ENCODE results near the gene CAPZA1.
"Not testable (repeated sequence)": the region's sequence is repeated elsewhere in the genome, so short reads cannot be mapped to it uniquely, and the experiment has no call there.

CAPZA1 gene

DNA sequence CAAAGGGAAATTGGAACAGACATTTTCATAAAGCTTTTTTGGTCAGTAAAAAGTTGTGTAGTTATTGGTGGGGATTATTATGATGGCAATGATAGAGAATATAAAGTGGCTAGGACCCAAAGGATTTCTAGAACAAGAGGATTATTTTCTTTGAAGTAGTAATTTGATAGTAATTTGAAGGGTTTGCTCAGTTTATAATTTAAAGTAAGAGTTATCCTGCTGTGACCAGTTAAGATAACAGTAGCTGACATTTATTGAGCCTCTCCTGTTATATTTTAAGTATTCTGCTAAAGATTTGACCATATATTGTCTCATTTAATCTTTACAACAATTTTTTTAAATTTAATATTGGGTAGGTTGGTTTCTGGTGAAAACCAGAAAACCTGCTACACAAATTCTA lies 14.7 kb downstream of the CAPZA1 start:
- TF ChIP-seq, protein P1, sequence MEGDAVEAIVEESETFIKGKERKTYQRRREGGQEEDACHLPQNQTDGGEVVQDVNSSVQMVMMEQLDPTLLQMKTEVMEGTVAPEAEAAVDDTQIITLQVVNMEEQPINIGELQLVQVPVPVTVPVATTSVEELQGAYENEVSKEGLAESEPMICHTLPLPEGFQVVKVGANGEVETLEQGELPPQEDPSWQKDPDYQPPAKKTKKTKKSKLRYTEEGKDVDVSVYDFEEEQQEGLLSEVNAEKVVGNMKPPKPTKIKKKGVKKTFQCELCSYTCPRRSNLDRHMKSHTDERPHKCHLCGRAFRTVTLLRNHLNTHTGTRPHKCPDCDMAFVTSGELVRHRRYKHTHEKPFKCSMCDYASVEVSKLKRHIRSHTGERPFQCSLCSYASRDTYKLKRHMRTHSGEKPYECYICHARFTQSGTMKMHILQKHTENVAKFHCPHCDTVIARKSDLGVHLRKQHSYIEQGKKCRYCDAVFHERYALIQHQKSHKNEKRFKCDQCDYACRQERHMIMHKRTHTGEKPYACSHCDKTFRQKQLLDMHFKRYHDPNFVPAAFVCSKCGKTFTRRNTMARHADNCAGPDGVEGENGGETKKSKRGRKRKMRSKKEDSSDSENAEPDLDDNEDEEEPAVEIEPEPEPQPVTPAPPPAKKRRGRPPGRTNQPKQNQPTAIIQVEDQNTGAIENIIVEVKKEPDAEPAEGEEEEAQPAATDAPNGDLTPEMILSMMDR (IDR thresholded peaks at IDR 0.05; ENCODE audit: low read depth, low read length), result no peak
- Histone ChIP-seq H3K27me3 (no peaks in the 10 kb centered on the region), H3K9me3 (no peaks in the 10 kb centered on the region), H3K4me3 (ENCODE audit: low read depth, low read length) (no peak overlapping the region), H3K4me1 (0 out of 2 replicates have a peak, but pooled peaks cover 8% of the 10 kb centered on the region), H3K36me3 (peaks cover 10% of the 10 kb centered on the region)
- no peak for DNase-seq

- no peaks in the 10 kb centered on the region for H3K9me3 ChIP-seq
- TF ChIP-seq, protein P1 (IDR thresholded peaks at IDR 0.05; ENCODE audit: low read depth, low read length), result no peak
- H3K4me1 ChIP-seq, result 0 out of 2 replicates have a peak, but pooled peaks cover 8% of the 10 kb centered on the region
- no peak overlapping the region for H3K4me3 ChIP-seq (ENCODE audit: low read depth, low read length)
- H3K36me3 ChIP-seq, result peaks cover 6% of the 10 kb centered on the region; the same call in 1 of the 2 replicates
- no peak for DNase-seq
- H3K27me3 ChIP-seq, result no peaks in the 10 kb centered on the region
Observed at GRCh38 chr1:112636056-112636455, 16.4 kb downstream of the CAPZA1 start.

- Histone ChIP-seq H3K27me3 (no peaks in the 10 kb centered on the region), H3K4me3 (ENCODE audit: low read depth, low read length) (no peak overlapping the region), H3K9me3 (no peaks in the 10 kb centered on the region), H3K36me3 (peaks cover 6% of the 10 kb centered on the region; the same call in 1 of the 2 replicates), H3K4me1 (0 out of 2 replicates have a peak, but pooled peaks cover 8% of the 10 kb centered on the region)
- TF ChIP-seq, protein P1 (IDR thresholded peaks at IDR 0.05; ENCODE audit: low read depth, low read length), result no peak
- no peak for DNase-seq
Observed at GRCh38 chr1:112636597-112637253, 17.1 kb downstream of the CAPZA1 start.

DNA sequence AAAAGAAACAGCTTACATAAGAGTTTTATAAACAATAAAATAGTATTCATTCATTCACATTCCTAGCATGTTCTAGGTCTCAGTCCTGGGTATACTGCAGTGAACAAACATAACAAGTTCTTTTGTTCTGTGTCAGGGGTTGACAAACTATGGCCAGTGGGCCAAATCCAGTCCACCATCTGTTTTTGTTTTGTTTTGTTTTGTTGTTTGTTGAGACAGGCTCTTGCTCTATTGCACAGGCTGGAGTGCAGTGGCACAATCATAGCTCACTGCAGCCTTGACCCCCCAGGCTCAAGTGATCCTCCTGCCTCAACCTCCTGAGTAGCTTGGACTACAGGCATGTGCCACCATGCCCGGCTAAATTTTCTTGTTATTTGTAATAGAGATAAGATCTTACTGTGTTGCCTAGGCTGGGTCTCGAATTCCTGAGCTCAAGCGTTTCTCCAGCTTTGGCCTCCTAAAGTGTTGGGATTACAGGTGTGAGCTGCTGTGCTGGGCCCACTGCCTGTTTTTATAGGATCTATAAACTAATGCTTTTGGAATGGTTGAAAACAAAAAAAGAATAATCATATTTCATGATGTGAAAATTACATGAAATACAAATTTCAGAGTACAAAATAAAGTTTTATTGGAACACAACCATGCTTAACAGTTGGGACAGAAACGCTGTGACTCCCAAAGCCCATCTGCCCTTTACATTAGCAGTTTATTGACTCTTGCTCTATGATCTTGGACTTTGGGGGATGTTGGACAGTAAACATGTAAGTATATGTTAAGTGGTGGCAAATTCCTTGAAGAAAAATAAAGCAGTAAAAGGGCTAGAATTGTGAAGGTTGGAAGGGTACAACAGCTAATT lies 17.9 kb downstream of the CAPZA1 start:
- Histone ChIP-seq H3K36me3 (peaks cover 6% of the 10 kb centered on the region; the same call in 1 of the 2 replicates), H3K4me1 (0 out of 2 replicates have a peak, but pooled peaks cover 8% of the 10 kb centered on the region), H3K27me3 (no peaks in the 10 kb centered on the region), H3K9me3 (no peaks in the 10 kb centered on the region), H3K4me3 (ENCODE audit: low read depth, low read length) (no peak overlapping the region)
- TF ChIP-seq, protein P1 (IDR thresholded peaks at IDR 0.05; ENCODE audit: low read depth, low read length), result no peak
- no peak for DNase-seq

DNA sequence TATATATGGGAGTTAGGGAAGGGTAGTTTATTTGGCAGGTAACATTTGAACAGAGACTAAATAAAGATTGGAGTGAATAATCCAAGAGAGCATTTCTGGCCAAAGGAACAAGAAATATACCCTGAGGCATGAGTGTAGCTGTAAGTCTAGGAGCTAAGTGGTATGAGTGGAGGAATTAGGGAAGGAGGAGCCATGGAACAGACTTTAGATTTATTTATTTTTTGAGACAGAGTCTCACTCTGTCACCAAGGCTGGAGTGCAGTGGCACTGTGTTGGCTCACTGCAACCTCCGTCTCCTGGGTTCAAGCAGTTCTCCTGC lies 18.4 kb downstream of the CAPZA1 start:
- 0 out of 2 replicates have a peak, but pooled peaks cover 8% of the 10 kb centered on the region for H3K4me1 ChIP-seq
- TF ChIP-seq, protein P1 (IDR thresholded peaks at IDR 0.05; ENCODE audit: low read depth, low read length), result no peak
- no peaks in the 10 kb centered on the region for H3K27me3 ChIP-seq
- DNase-seq, result no peak
- no peak overlapping the region for H3K4me3 ChIP-seq (ENCODE audit: low read depth, low read length)
- H3K36me3 ChIP-seq, result peaks cover 4% of the 10 kb centered on the region; the same call in 1 of the 2 replicates
- H3K9me3 ChIP-seq, result no peaks in the 10 kb centered on the region

- H3K36me3 ChIP-seq, result peaks cover 11% of the 10 kb centered on the region
- H3K9me3 ChIP-seq; H3K27me3 ChIP-seq; H3K4me3 ChIP-seq (ENCODE audit: low read depth, low read length); H3K4me1 ChIP-seq; DNase-seq: not testable (repeated sequence)
Observed at GRCh38 chr1:112640437-112640836, 20.8 kb downstream of the CAPZA1 start.
